GM18870 (cell line): ENCODE results near the gene ZSCAN10.

Source experiments
- ATAC-seq: cut with Tn5 transposase; IDR thresholded peaks from one replicate; pipeline ENCODE4 v1.9.1; 2021; ENCODE audit warnings: moderate library complexity; ENCODE audit not compliant: unreplicated experiment

The ZSCAN10 gene

GRCh38 chr16:3049921-3050481 lies 49.1 kb downstream of the ZSCAN10 start:
- no peak for ATAC-seq

GRCh38 chr16:3047387-3047720 lies 51.7 kb downstream of the ZSCAN10 start:
- no peak for ATAC-seq

- no peak for ATAC-seq
These were observed 52.3 kb downstream of the ZSCAN10 start for GRCh38 chr16:3046641-3047386.

- ATAC-seq = no peak
These were observed 53.1 kb downstream of the ZSCAN10 start, which contains the start of gene MMP25 for GRCh38 chr16:3045758-3046640. Gene MMP25, plus strand, starts transcription at chr16:3046561. Its CDS starts 357 bp downstream, at chr16:3046918.

- no peak for ATAC-seq
These were observed 54.4 kb downstream of the ZSCAN10 start for GRCh38 chr16:3044708-3045107.

GRCh38 chr16:3042376-3042775 lies 56.7 kb downstream of the ZSCAN10 start:
- ATAC-seq = no peak

- no peak for ATAC-seq
These were observed 60.2 kb downstream of the ZSCAN10 start for GRCh38 chr16:3038896-3039295.
